Stimulated activated CD4-positive, alpha-beta T cell treated with anti-CD3 and anti-CD28 coated beads, TNF-alpha, amount 100 ng/mL, for 24 hours (primary cell): ENCODE data around the gene LARGE1.

Experiments
- DNase-seq, 3 experiments: peaks; one replicate each; pipeline ENCODE4 v3.0.0-alpha.2; 2020; ENCODE audit warnings: low read depth in 3 of 3

LARGE1 gene

DNA sequence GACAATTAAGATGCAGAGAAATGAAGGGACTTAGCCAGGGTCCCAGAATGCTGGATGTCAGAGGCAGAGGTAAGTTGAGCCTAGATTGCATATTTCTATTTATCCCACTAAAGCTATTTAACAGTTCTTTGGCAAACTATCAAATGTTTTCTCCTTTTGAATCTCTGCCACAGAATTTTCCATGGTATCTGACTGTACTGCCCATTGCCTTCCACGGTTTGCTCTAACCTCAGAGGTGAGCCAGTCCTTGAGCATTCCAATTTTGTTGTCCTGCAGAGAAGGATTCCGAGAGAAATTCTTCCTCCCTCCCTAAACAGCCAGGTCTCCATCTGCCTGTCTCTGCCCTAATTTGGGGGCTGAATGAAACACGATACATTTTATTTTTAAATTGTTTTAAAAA lies 493.8 kb downstream of the LARGE1 start:
- no peak for DNase-seq

DNA sequence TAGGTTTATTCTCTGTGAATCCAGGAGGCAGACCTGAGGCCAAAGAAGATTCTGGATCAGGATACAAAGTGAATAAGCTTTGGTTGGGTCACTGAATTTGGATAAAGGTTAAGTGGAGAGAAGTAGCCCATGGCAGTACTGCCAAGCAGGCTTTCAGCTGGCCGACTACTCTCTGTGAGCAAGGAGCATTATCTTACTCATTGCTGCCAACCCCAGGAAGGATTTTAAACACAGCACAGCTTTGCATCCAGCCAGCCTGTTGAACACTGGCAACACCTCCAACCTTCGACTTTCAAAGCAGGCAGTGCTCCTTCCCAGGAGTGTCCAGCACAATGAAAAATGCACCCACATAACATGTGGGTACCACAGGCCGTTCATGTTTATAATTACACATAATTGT lies 498.4 kb downstream of the LARGE1 start:
- DNase-seq: no peak

DNA sequence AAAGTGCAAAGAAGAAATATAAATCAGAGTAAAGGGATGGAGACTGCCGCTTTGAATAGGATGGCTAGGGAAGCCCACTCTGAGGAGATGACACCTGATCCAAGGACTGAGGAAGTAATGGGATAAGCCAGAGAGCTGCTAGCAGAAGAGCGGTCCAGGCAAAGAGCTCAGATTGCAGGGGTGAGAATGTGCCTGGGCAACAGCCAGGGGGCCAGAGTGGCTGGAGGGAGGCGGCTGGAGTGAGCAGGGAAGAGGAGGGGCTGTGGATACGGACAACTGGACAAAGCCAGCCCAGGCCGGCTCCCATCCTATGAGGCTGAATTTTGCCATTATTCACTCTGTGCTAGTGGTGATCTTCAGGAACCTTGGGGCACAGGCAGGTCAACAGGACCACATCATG lies 501.8 kb downstream of the LARGE1 start:
- no peak for DNase-seq

DNA sequence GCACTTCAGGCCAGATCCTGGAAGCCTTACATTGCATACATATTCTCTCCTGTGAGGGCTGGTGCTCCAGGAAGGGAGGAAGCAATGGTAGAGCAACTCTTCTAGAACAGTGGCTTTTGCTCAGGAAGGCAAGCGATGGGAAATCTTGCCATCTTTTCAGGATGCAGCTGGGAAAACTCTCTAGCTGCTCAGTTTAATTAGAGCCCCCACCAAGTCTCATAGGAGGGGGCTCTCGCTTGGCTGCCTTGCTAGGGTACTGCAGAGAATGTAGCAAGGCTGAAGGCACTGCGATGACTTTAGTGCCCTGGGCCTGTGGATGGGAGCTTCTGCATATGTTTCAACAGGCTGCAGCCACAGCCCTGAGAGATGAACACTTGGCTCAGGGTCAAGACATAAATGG lies 504.9 kb downstream of the LARGE1 start:
- DNase-seq: no peak

DNA sequence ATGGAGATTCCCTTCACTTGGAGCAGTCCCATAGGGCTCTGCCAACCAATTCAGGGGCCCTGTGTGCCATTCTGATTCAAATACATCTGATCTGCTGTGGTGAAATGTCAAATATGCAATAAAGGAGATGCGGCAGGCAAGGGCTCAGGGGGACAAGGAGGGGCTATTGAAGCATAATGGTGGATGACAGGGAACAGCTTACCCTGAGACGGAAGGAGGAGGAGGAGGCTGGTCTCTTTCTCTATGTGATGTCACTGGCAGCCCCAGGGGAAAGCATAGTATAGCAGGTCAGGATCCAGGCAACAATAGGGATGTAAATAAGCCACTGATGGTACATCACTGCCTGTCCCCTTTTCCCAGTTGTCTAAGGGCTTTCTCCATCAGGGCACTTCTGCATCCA lies 511.2 kb downstream of the LARGE1 start:
- DNase-seq: no peak

DNA sequence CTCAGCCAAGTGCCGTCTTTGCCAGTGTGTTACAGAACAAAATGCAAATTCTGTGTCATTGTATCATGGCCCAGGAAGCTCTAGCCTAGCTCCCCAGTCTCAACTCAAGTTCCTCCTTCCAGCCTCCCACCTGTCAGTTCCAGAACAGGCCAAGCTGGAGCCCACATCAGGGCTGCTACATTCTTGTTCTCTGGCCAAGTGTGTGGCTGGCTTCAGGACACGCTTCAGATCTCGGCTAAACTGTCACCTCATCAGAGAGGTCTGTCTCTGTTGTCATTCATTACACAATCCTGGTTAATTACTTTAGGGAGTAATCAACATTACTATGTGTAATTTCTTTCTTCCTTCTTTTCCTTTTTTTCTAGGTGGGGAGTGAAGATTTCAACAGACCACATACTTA lies 515.1 kb downstream of the LARGE1 start:
- DNase-seq: no peak

DNA sequence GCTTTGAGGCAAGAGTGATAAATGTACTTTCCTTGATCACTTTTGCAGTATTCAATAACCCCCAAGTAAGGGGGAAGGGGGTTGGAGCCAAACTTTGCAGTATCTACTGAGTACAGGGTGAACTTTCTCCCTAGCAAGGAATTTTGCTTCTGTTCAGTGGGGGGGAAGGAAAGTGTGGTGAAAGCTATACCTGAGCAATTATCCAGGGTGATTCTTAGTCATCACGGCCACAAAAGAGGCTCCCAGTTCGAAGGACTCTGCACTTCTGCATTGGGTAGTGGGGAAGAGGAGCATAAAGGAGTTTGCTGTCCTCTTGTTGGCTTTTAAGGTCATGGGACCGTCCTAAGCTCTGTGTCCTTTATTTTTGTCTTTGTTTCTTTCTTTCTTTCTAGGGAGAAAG lies 515.6 kb downstream of the LARGE1 start:
- no peak for DNase-seq

DNA sequence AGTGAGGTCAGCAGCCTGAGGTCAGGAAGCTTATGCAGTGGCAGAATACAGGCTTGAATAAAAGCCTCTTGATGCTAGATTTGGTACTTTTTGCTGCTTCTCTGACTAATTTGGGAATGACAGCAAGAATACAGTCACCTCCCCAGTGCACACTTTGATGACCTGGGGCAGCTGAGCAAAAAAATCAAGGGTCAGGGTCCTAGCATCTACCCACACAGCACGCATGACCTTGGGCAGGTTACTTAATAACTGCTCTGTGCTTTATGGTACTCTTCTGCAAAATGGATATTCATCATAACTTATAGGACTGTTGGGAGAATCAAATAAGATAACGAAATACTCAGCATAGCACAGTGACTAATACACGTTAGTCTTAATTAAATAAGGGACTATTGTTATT lies 518.0 kb downstream of the LARGE1 start:
- DNase-seq: no peak

DNA sequence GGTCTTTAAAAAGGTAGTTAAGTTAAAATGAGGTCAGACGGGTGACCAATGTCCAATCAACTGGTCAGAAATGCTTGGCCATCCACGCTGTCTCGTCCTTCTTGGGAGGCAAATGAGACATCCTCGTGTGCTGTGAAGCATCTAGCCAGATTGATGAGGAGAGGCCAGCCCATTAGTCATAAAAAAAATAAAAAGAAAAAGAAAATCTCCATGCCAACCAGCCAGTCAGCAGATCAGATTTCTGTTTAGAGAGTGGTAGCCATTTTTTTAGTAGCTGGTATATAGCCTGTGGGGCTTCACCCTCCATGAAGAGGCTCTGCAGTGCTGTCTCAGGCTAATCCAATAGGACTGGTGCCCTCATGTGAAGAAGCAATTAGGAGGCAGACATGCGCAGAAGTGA lies 519.0 kb downstream of the LARGE1 start:
- DNase-seq: no peak

DNA sequence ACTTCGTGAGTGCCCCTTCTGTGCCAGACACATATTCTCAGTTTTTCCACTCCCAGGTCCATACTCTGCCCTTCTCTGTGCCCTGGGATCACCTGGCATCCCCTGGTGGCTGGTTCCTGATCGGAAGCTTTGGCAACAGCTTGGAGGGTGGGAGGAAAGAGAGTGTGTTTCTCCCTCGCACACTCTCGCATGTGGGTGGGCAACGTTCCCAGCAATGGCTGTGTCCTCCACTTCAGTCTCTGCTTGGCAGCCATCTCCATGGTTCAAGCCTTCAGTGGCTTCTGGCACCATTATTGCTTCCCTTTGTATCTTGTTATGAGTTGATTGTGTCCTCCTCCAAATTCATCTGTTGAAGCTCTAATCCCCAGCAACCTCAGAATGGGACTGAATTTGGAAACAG lies 519.4 kb downstream of the LARGE1 start:
- DNase-seq: no peak

DNA sequence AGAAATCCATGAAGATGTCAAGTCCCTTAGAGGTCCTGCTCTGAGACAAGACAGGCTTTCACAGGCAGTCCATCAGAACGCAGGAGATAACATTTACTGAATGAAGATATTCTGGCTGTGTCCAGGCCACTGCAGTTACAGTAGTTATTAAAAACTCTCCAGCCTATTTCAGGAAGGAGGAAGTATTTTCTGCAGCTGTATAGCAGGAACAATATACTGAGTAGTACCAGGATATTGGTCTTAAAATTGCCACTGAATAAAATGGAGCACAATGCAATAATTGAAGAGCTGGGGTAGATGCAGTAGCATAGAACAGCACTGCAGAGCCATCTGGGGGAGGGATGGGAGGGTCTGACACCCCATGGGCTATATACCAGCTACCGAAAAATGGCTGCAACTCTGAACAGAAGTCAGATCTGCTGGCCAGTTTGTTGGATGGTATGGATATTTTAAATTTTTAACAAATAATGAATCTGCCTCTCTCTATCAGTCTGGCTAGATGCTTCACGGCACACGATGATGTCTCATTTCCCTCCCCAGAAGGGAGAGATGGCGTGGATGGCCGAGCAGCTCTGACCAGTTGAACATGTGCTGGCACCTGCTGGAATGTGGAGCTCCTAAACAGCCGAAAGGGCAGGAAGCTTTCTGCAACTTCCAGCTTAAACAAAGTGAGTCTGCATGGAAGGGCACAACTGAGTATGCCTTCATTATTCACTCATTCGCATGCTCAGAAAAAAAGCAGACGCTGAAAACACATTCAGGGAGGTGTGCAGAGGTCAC lies 520.0 kb downstream of the LARGE1 start:
- DNase-seq: no peak

DNA sequence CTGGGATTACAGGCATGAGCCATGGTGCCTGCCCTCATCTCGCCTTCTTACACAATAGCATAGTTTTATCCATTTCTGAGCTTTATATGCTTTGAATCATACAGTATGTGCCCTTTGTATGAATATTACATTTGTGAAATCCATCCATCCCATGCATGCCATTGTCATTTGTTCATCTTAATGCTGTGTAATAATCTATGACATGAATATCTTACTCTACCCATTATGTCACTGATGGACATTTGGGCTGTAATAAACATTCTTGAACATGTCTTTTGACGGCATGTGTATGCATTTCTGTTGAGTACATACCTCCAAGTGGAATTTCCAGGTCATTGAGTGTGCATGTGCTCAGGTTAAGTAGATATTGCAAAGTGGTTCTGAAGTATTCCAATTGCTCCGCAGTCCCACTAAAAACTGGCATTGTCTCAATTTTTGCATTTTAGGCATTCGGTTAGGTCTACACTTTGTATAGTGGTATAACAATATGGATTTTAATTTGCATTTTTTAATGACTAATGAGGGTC lies 522.8 kb downstream of the LARGE1 start:
- no peak for DNase-seq

DNA sequence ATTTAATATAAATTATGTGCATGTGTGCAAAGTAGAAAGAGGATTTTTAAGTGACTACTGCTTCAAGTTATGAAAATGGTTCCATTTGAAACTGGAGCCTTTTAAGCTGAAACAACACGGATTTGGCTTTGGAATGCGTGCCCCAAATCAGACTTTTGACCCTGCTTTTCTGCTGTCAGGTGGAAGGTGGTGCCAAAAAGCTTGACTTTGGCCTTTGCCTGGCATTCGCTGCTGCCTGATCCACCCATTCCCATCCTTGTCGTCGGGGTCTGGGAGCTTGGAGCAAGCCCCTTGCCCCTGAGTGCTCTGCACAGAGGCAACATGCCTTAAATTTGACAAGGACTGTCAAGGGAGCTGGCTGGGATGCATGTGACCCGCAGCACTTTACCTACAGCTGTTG lies 526.8 kb downstream of the LARGE1 start:
- DNase-seq: no peak

DNA sequence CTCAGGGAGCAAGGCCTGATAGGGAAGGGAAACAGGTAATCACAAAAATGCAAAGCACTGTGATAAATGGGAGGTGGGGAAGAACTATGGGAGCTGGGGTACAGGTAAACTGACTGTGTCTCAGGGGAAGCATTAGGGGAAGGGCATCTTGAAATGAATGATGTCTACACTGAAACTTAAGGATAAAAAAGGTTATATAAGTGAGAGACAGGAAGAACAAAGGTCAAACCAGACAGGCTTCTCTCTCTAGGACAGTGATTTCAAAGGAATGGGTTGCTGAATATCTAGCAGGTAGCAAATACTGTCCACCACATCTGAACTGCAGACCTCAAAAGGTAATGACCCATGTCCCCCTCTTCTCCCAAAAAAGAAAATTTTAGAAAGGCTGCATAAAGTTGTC lies 529.0 kb downstream of the LARGE1 start:
- no peak for DNase-seq

DNA sequence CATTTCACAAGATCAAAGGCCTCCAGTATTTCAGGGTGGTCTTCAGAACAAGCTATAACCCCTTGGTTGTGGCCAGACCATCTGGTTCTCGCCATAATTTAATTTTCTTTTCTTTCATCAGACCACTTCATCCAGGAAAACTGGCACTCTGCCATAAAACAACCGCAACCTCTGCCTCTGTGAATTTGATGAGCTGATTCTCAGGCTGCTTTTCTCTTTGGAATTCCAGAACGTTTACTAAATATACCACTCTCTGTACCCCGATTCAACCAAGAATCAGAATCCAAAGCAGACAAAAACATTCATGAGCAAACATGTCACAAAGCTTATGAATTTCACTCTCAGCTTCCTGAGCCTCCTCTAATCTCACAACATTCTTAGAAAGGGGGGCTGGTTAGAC lies 530.3 kb downstream of the LARGE1 start:
- DNase-seq: no peak

DNA sequence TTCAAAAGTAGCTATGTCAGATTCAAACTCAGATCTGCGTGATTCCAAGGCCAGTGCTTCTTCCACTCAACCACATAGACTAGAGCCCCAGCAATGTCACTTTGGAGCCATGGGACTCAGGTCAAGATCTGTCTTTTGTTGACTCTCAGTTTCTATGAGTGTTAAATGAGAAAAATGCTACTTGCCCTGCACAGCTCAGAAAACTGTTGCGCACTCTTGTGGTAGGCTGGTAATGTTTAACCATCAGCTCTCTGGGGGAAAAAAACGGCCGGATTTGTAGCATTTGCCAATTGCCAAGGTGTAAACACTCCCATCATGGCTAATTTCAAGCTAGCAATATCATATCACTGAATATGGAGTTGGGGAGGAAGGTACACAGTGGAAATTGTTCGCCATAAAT lies 534.0 kb downstream of the LARGE1 start:
- no peak for DNase-seq

DNA sequence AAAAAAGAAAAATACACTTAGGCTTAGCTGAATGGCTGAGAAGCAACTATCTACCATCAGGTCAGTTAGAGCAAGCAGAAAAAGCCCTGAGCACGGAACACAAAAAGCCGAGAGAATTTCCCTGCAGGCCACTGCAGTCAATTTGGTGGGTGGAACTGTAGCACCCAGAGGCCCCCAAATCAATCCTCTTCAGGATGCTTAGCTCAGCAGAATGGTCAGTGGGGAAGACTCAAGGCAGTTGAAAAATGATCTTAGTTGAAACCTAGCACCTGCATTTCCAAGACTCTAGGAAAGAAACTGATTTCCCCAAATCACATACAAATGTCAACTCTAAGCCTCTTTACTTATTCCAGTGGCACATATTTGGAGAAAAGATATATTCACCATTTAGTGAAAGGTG lies 534.7 kb downstream of the LARGE1 start:
- no peak for DNase-seq

DNA sequence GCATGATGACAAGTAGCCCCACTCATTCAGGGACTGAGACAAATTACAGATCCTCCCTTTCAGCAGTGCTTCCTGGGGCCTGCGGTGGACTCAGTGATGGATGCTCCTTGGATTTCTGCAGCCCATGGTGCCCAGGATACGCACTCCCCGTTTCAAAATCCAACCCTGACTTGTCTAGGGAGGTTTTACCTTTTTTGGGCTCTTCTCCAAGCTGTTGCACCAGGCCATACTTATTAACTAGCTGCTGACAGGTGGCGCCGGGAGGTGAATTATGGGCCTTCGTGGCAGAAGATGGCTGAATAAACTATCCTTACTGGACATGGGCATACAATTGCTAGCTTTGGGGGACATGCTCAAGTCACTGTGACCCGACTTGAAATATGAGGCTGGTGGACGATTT lies 537.8 kb downstream of the LARGE1 start:
- DNase-seq: no peak

DNA sequence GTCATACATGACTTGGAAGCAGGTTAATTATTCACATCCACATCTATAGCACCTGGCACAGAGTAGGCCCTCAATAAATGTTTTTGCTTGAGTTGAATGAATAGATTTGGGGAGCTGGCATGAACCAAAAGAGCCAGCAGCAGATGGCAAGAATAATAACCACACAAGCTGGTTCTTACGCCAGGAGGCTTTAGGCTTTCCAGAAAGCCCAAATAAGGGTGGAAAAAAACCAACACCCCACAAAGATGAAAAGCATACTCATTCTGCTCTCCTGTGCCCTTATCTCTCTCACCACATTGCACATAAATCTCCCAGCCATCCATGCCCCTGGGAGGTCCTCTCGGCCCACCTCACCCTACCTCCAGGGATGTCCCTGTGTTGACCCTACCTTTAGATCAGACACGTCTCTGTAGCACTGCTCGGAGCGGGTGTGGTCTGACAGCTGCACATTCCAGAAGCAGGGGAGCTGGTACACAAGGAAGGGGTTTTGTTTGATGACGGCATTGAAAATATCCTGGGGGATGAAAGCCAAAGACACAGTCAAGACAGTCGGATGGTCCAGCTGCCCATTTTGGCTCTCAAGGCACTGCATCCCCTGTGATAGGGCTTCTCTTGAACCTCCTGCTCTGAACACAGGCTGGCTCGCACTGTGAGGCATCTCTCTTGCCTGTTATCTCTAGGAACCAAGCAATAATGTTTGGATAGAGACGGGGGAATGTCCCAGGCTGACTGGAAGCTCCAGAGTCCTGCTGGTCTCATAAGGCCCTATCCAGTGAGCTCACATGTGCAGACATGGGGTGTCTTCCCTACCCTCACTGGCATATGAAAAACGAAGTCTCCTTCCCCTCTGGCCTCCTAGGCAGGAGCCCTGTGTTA lies 538.5 kb downstream of the LARGE1 start:
- no peak for DNase-seq

DNA sequence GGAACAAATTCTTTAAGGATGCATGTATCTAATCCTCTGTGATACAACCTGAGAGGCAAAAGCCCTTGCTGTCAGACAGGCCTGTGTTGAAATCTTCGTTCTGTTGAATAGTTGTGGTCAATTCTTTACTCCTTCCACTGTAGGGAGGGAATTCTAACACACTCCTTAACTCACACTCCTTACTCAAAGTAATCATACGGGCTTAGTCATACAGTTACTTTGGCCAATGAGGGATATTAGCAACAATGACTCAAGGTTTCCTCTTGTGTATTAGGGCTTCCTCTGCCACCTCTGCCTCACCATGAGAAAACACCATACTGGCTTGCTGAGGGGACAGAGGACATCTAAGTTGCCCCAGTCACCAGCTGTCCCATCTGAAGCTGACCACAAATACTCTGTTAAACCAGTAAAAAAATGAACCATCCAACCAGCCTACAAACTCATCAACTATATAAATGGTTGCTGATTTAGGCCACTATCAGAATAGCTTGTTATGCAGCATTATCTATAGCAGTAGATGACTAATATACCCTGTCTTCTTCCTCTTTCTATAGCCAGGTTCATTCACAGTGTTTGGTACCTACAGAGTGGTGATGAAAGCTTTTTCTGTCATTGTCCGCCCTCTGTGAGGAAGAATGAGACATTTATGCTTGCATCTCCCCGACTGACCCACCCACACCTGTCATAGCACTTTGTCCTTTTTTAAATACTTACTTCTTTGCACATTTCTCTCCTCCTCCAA lies 539.3 kb downstream of the LARGE1 start:
- no peak for DNase-seq

DNA sequence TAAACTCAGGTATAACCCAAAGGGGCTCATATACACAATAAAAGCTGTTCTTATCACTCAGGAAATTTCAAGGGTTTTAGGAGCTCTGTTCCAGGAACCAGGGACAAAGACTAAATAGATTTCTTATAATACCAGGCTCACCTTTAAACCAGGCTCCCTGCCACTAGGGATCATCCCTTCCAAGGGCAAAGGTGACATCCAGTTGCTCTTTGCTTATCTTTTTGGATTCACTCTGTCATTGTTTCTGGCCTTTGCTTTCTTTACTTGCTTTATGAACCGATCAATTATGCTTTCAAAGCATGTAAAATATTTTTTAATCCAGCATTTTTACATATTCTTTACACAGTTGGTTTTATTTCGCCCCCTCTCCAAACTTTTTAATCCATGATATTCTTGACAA lies 540.4 kb downstream of the LARGE1 start:
- DNase-seq: no peak

DNA sequence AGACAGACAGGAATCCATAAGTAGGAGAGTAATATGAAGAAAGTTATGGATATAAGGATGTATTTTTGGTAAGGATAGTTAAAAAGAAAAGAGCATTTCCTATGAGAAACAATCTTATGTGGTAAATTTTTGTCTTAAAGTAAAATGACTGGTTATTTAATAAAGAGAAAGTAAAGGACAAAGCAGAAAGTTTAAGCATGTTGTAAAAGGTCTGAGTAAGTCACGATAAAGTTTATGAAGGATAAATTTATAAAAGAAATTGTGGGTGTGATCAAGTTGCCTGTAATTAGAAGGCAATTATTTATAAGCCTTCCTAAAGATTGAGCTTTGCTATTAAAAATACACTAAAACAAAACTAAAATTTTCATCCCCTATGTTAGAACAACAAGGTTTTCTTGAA lies 547.4 kb downstream of the LARGE1 start:
- DNase-seq: no peak
